HTERT RPE-1 (cell line): ENCODE data around the gene TUBB1.

Experiments
- in situ Hi-C: fragments of 300-500 bp; cut with MboI; formaldehyde crosslinking; loops from 4 replicates; pipeline ENCODE4 v1.14.3; 2020; ENCODE audit warnings: low sequenced_read_pairs

TUBB1 gene

DNA sequence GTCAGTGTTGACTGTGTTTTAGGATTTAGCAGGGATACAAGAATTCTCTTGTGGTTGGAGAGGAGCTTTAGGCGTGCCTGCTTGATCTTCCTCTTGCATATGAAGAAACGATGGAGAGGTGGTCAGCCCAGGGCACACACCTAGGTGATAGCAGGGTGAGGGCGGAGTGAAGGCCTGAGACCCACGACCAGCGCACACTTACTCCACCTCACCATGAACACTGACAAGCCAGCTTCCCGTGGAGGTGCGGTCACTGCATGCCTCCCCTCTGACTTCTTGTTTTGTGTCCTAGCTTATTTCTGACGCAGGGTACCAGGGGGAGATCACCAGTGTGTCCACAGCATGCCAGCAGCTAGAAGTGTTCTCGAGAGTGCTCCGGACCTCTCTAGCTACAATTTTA lies 30.0 kb upstream of the TUBB1 start:
- in situ Hi-C loops, result no loop called here

DNA sequence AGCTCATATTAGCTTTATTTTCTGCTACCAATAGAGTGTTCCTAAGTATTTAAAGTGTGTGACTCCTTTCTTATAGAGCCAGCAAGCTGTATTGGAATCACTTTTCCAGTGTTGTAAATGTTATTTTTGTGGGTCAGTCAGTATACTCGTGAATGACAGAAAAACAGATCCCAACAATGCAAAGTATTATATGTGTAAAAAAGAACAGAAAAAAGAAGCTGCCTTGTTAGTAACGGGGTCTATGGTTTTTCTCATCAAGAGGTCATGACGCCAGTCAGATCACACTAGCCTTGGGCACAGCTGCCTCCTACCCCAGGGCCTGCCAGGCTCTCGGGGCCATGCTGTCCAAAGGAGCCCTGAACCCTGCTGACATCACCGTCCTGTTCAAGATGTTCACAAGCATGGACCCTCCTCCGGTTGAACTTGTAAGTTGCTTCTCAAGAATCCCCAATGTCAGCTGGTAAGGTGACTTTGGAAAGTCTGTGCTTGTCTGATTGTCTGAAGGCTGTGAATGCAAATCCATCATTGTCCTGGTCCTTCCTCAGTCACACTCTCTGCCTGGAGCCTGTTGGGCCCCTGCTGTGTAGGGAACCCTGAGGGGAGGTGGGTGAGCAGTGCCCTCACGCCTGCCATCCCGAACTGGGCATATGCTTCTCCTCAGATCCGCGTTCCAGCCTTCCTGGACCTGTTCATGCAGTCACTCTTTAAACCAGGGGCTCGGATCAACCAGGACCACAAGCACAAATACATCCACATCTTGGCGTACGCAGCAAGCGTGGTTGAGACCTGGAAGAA lies 28.4 kb upstream of the TUBB1 start:
- in situ Hi-C loops, result no loop called here

DNA sequence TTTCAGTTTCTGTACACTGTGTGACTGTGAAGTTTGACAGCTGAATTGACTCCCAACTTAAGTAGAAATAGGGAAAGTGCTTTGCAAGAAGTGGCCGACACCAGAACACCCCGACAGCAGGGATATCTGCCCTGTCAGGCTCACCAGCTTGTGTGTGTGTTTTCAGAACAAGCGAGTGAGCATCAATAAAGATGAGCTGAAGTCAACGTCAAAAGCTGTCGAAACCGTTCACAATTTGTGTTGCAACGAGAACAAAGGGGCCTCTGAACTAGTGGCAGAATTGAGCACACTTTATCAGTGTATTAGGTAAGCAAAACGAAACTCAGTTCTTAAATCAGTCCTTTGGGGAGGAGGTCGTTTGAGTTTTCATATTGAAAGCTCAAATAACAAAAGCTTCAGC lies 27.5 kb upstream of the TUBB1 start:
- in situ Hi-C loops, result no loop called here

DNA sequence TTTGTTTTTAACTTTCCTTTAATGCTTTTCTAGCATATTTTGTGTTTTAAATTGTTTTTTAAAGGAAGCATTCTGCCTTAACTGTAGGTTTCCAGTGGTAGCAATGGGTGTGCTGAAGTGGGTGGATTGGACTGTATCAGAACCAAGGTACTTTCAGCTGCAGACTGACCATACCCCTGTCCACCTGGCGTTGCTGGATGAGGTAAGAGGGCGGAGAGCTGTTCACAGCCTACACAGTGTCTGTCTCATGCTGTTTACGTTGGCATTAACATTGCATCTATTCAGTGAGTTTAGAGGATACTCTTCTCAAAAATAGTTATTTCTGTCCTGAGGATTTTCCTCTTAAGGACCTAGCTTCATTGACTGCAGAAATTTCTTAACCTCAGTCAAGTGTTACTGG lies 26.3 kb upstream of the TUBB1 start:
- in situ Hi-C loops, result no loop called here

DNA sequence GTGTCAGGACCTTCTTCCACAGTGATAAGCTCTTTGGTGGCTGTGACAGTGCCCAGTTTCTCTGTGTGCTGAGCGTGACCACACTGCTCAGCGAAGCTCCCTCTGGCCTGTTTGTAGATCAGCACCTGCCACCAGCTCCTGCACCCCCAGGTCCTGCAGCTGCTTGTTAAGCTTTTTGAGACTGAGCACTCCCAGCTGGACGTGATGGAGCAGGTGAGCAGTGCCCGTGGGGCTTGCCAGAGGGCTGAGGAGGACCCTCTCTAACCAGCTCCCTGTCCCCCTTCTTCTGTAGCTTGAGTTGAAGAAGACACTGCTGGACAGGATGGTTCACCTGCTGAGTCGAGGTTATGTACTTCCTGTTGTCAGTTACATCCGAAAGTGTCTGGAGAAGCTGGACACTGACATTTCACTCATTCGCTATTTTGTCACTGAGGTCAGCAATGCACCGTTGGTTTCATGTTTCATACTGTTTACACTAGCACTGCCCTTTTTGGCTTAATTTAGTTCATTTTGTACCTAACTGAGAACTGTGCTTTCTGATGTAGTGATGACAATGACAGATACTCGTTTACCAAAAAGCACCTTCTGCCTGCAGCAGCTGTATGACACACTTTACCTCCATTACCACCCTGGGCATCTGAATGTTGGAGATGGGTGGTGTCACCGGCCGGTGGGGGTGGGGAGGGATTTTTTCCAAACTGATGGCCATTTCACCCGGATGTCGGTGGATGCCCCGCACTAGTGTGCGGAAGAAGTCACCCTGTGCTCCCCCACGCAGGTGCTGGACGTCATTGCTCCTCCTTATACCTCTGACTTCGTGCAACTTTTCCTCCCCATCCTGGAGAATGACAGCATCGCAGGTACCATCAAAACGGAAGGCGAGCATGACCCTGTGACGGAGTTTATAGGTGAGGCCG lies 25.6 kb upstream of the TUBB1 start:
- in situ Hi-C loops, result no loop called here

DNA sequence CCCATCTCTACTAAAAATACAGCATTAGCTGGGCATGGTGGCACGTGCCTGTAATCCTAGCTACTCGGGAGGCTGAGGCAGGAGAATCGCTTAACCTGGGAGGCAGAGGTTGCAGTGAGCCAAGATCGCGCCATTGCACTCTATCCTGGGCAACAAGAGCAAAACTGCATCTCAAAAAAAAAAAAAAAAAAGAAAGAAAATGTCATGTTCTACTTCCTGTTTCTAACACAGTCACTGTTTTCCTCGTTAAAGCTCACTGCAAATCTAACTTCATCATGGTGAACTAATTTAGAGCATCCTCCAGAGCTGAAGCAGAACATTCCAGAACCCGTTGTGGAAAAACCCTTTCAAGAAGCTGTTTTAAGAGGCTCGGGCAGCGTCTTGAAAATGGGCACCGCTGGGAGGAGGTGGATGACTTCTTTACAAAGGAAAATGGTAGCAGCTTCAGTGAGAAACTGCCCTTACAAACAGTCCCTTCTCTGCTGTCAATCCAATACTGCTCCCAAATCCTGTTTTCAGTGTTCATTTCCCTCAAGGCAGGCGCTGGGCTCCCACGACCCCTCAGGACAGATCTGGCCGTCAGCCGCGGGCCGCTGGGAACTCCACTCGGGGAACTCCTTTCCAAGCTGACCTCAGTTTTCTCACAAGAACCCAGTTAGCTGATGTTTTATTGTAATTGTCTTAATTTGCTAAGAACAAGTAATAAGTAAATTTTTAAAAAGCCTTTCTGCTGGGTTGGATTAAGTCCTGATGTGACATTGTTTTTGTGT lies 24.7 kb upstream of the TUBB1 start:
- in situ Hi-C loops, result no loop called here

DNA sequence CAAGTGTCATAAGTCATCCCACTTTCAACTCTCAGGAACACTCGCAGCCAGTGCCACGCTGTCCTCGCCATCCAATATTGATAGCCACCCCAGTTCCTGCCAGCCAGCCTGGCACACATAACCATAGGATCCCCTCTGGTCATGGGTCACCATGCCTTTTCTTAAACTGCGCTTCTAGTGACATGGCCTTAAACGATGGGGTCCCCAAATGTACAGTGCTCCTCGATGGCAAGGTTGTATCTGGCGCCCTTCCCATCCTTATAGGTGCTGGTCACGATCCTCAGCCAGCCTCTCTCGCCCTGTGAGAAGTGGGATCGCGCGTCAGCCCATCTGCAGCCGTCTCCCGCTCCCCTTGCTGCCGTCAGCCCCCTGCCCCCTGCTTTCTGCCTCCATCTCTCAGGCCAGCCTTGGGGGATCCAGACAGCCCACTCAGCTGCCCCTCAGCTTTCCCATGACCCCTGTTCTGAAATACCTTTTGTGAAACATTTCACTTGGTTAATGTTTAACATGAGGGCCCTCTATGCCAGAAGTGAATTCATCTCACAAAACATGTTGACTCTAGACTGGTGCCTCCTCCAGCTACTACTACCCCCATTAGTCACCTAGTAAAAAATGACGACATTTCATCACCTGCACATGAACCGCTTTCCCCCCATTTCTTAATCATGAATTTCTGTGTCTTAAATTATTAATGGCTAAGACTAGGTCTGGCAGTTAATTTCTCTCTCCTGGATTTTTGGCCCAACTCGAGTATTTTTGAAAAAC lies 23.6 kb upstream of the TUBB1 start:
- in situ Hi-C loops, result no loop called here

DNA sequence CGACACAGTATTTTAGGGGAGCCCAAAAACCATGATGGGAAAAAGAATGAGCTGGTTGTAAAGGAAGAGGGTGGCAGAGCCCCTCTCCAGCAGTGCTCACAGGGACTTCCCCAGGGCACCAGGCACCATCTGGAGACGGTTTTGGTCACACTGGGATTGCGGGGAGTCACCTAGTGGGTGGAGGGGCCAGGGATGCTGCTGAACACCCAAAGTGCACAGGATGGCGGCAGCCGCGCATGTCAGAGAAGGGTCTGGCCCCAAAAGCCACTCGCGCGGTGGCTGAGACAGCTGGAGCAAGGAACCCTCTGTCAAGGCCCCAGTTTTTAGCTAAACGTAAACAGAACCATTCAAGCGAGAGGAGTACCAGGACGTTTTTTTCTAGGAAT lies 23.0 kb upstream of the TUBB1 start:
- in situ Hi-C loops, result no loop called here

DNA sequence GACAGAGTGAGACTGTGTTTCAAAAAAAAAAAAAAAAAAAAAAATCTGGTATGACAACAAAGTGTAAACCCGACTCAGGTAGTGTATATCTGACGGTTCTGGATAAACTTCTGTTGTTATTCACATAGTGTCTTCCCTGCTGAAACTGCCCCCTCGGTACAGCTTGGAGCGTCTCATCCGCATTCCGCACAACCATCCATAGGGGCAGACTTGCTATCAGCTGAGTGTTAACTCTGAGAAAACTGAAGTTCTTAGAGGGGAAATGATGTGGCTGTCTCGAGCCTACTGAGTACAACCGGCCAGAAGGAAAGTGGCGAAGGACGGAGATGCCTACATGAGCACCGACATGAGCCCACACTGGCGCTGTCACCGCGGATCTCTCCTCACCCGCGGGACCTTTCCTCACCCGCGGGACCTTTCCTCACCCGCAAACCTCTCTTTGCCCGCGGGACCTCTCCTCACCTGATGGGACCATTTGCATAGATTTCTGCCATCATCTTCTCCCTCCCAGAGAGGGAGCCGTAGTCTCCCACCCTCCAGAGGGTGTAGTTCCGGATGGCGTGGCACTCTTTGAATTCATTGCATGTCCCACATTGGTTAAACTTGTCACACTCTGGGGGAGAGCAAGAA lies 22.0 kb upstream of the TUBB1 start:
- in situ Hi-C loops, result no loop called here

DNA sequence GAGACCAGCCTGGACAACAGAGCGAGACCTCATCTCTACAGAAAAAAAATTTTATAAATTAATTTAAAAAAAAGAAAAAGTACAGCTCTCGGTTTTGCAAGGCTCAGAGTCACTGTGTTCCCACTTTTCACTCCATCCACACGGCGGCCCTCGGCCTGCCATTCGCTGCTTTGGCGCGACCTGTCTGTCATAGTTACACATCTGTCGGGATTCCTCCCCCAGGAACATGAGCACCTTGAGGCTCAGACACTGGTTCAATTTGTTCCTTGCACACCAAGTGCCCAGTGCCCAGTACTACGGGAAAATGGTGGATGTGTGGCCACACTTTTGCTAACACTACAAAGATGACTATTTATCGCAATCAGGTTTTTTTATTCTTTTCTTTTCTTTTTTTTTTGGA lies 20.6 kb upstream of the TUBB1 start:
- in situ Hi-C loops, result no loop called here

DNA sequence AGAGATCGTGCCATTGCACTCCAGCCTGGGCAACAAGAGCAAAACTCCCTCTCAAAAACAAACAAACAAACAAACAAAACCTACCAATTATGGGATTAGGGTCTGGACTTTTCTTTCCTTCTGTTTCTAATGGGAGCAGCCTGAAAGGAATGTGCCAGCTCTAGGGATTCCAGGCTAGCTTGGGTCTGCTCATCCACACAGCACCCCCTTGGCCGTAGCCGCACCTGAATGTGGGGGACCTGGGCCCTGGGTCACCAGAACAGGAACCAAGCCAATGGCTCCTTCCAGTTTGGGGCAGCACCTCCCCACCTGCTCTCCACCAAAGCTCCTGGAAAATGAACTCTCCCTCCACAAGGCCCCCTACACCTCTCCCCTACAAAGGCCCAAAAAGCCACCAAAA lies 18.9 kb upstream of the TUBB1 start:
- in situ Hi-C loops, result no loop called here

DNA sequence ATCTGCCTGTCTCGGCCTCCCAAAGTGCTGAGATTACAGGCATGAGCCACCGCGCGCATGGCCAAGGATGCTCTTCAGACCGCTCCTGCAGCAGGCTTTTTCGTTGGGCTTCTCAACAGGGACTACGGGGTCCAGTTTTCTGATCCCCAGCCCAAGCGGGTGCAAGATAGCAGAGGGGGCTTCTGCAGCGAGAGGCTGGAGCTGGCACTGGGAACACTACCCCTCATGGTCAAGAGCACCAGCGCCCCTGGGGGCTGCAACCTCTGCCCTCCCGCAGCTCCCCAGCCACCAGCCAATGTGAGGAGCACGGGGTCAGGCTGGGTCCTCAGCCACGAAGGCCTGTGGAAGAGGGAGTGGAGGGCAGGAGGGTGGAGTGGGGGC lies 18.2 kb upstream of the TUBB1 start:
- in situ Hi-C loops, result no loop called here

DNA sequence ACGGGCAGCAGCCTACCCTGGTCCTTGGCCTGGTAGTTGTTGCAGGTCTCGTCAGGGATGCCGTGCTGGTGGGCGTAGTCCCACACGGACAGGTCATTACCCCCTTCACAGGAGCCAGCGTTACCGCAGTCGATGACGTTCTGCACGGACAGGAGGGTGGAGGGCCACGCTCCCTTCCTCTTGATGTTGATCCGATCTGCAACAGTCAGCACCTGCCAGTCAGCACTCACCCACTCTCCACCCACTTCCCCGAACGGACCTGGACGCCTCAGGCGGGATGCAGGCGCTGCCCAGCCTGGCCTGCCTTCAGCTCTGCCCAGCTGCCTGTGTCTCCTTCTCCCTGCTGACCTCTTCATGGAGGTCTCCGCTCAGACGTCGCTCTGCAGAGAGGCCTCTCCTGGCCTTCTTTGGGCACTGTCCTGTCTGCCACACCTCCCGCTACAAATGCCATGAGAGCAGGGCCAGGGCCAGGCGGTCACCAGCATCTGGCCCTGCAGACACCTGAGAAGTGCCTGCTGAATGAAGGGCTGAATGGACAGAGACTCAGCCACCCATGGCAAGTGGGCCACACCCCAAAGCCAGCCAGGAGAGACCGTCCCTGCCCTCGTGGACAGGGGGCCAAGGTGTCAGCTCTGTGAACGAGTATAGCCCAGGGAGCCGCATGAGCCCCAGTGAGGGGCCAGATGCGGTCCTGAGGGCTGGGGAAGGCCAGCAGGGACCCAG lies 17.6 kb upstream of the TUBB1 start:
- in situ Hi-C loops, result no loop called here

DNA sequence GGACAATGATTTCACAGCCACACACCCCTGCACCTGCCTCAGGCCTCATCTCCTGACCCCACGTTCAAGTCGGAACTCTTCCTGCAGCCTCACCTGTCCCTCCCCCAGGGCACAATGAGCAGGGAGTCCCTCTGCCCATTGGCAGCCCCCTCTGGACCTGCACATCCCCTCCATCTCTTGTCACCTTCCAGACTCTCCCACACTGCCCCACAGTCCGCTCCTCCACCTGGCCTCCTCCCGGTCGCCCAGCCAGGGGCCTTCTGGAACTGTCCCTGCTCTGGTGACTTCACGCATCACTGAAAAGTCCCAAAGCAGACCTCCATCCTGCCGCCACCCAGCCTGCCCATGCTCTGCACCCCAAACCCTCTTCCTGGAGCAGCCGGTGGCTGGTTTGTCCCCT lies 16.8 kb upstream of the TUBB1 start:
- in situ Hi-C loops, result no loop called here

DNA sequence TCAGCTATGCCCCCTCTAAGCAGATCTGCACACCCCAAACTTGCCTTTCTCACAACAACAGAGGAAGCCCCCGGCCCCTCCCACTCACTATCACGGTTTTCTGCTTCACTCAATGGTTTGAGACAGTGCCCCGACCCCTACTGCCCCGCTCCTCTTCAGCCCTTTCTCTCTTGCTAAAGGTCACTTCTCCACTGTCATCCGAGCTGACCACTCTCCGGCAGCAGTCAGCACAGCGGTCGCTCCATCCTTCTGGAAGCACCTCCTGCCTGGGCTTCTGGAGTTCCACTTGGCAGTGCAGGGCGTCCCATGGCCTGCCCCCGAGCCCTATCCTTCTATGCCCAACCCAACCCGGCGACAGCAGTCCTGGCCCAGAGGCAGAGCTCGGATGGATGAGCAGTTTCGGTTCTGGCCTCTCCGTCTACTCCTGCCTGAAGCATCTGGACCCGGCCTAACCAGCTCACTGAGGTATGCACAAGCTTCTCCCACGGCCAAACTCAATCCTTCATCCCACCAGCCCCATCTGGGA lies 16.3 kb upstream of the TUBB1 start:
- in situ Hi-C loops, result no loop called here

DNA sequence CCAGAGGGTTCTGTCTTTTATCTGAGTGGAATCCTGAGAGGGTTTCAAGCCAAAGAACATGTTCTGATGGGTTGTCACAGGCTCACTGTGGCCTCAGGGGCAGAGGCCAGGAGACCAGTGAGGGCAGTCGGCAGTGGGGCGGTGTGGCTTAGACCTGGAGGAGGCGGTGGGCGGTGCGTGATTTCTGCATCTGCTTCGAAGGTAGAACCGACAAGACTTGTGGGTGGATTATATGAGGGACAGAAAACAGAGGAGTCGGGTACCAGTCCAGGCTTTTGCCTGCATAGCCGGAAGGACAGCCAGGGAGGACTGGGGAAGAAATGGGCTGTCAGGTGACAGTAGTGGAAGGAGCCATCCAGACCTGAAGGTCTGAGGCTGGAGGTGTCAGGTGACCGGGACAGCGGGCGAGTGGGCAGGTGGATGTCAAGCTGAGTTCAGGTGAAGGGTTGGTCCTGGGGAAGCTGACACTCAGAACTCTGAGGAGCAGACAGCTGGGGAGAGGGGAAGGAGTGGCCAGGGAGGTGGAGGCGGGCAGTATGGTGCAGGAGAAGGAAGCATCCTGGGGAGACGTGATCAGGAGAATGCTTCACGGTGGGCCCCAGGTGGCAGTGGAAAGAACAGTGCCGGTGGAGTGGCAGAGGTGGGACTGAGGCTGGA lies 15.3 kb upstream of the TUBB1 start:
- in situ Hi-C loops, result no loop called here

DNA sequence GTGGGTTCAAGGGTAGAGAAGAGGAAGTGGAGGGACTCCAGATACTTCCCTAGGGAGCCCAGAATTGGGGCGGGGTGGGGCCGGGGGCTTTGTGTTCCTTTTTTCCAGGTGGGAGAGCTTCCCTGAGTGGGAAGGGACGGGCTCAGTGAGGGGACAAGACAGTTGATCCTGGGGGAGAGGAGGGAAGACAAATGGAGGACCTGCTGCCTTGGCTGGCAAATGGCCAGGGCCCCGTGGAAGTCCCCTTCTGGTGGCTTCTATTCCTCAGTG lies 14.8 kb upstream of the TUBB1 start:
- in situ Hi-C loops, result no loop called here

DNA sequence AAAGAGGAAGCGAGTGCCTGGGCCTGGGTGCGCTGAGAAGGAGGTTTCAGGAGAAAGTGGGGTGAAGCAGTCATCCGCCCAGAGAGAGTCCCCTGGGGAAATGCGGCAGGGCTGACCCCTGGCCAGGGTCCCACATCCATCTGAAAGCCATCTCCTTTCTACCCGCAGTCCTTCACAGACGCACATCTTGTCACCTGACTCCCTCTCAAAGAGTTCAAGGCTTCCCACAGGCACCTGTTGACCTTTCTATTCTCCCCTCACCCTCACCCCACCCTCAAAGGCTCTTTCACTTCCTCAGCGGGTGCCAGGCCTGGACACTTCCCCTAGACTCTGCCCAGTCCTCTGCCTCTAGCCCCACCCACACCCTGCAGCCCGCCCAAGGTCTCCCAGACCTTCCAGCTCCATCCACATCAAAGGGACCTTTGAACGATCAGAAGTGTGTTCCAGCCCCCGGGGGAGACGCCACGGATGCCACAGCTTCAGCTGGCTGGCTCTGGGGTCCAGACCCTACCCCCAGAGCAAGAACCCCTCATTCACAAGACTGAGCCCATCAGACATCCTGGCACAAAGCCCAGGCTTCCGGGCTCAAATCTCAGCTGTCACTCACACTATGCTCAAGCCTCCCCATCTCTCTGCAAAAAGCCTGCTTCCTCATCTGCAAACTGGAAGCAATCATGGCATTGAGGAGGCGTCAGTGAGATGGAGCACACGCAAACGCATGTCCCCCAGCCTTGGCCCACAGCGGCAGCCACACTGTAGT lies 14.3 kb upstream of the TUBB1 start:
- in situ Hi-C loops, result no loop called here
